Measurements from ENCODE around the gene PEX26.
"Not testable (repeated sequence)": the region's sequence is repeated elsewhere in the genome, so short reads cannot be mapped to it uniquely, and the experiment has no call there.

PEX26 gene

DNA sequence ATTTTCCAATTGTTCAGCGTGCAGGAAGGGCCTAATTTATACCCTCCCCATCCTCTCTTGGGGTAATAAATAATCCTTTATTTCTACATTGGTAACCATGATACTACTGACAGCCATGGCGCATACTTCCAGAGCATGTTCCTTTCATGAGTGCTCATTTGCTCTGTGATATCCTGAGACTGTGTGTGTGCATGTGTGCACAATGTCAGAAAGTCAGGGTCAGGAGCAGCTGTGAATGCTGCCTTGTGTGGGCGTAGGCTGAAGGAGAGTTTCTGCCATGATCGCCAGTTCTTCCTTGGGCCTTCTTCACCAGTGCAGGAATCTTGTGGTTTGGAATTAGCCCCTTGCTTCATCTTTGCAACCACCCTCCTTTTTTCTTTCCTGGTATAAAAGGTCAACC, 43.1 kb downstream of the PEX26 start:
- no peak overlapping the region for H3K4me3 Mint-ChIP-seq
- peaks cover 3% of the 10 kb centered on the region for H3K27me3 Mint-ChIP-seq (ENCODE audit: low read depth)
- H3K27ac Mint-ChIP-seq = no peak overlapping the region
- H3K36me3 Mint-ChIP-seq (ENCODE audit: low read depth) = no peaks in the 10 kb centered on the region
- H3K9me3 Mint-ChIP-seq = no peaks in the 10 kb centered on the region
- H3K4me1 Mint-ChIP-seq = peaks cover under 1% of the 10 kb centered on the region
- TF ChIP-seq CTCF (IDR thresholded peaks at IDR 0.05; ENCODE audit: unreplicated experiment in 3 of 3) = no peak

DNA sequence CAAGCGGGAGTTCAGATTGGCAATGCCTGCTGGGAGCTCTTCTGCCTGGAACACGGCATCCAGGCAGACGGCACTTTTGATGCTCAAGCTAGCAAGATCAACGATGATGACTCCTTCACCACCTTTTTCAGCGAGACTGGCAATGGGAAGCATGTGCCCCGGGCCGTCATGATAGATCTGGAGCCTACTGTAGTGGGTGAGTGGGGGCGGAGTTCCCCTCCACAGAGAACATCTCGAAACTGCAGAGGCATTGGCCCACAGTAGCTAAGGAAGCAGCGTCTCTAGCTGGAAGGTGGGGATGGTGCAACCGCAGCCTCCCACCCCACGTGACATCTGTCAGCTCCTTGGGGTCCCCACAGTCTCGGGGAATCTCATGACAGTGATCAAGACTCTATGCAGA, 43.7 kb downstream of the PEX26 start:
- Mint-ChIP-seq H3K27ac (no peak overlapping the region), H3K9me3 (no peaks in the 10 kb centered on the region), H3K4me3 (no peak overlapping the region), H3K27me3 (ENCODE audit: low read depth) (peaks cover 3% of the 10 kb centered on the region), H3K36me3 (ENCODE audit: low read depth) (peaks cover 3% of the 10 kb centered on the region), H3K4me1 (no peaks in the 10 kb centered on the region)
- no peak for TF ChIP-seq CTCF (IDR thresholded peaks at IDR 0.05; ENCODE audit: unreplicated experiment in 3 of 3)

DNA sequence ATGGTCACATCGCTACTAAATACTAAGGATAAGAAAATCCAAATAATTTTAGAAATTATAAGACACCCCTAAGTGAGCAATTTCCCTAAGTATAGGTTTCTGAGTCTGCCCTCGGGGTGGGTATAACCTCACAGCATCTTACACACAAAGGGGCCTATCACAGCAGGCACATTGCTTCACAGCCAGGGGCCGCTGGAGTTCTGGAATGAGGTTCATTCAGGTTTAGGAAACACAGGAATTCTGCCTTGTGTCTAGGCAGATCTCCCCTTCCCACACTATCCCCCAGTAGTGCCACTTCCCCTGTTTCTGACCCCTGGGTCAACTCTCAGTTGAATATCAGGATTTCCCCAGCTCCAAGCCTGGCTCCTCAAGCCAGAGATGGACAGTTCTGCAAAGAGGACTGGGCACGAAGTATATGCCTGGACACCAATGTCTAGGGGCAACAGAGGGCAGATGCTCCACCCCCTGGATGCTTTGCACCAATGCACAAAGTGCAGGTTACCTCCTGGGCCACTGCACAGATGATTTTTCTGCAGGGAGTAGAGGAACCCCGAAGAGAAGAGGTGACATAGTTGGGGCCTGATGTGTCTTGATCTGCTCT, 44.3 kb downstream of the PEX26 start:
- Mint-ChIP-seq H3K9me3 (no peaks in the 10 kb centered on the region), H3K4me3 (no peak overlapping the region), H3K4me1 (no peaks in the 10 kb centered on the region), H3K27ac (no peak overlapping the region), H3K27me3 (ENCODE audit: low read depth) (peaks cover 3% of the 10 kb centered on the region), H3K36me3 (ENCODE audit: low read depth) (peaks cover 9% of the 10 kb centered on the region)
- TF ChIP-seq CTCF (IDR thresholded peaks at IDR 0.05; ENCODE audit: unreplicated experiment in 3 of 3) = no peak

- H3K9me3 Mint-ChIP-seq; H3K4me1 Mint-ChIP-seq; H3K27ac Mint-ChIP-seq; H3K4me3 Mint-ChIP-seq; H3K27me3 Mint-ChIP-seq (ENCODE audit: low read depth); H3K36me3 Mint-ChIP-seq (ENCODE audit: low read depth): not testable (repeated sequence)
These were observed 45.8 kb downstream of the PEX26 start for GRCh38 chr22:18123476-18124025.

DNA sequence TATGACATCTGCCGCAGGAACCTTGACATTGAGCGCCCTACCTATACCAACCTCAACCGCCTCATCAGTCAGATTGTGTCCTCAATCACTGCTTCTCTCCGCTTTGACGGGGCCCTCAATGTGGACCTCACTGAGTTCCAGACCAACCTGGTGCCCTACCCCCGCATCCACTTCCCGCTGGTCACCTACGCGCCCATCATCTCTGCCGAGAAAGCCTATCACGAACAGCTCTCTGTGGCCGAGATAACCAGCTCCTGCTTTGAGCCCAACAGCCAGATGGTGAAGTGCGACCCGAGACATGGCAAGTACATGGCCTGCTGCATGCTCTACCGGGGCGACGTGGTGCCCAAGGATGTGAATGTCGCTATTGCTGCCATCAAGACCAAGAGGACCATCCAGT, 48.8 kb downstream of the PEX26 start:
- H3K4me3 Mint-ChIP-seq = no peak overlapping the region
- peaks cover 3% of the 10 kb centered on the region for H3K27me3 Mint-ChIP-seq (ENCODE audit: low read depth)
- H3K4me1 Mint-ChIP-seq = peaks cover 4% of the 10 kb centered on the region
- no peak overlapping the region for H3K27ac Mint-ChIP-seq
- H3K9me3 Mint-ChIP-seq = no peaks in the 10 kb centered on the region
- no peak for TF ChIP-seq CTCF (IDR thresholded peaks at IDR 0.05; ENCODE audit: unreplicated experiment in 3 of 3)
- H3K36me3 Mint-ChIP-seq (ENCODE audit: low read depth) = peaks cover 9% of the 10 kb centered on the region

DNA sequence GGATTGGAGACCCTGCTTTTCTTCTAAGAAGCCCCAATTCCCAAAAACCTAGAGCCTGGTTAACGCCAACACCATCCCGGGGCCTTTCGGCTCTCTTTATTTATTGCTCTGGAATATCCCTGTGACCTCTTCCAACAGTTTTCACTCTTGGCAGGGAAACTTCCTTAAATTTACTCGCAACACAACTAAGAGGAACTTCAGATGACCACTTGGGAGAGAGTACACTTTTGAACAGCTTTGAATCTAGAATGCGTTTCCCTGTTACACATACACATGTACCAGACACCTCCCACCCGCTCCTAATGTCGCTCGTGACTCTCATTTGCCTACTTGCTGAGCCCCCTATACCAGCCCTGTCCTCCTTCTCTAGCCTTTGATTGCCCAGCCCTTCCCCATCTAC, 52.2 kb downstream of the PEX26 start:
- Mint-ChIP-seq H3K4me1 (peaks cover 4% of the 10 kb centered on the region), H3K9me3 (no peaks in the 10 kb centered on the region), H3K27me3 (ENCODE audit: low read depth) (no peaks in the 10 kb centered on the region), H3K4me3 (no peak overlapping the region), H3K27ac (no peak overlapping the region), H3K36me3 (ENCODE audit: low read depth) (peaks cover 9% of the 10 kb centered on the region)
- TF ChIP-seq CTCF (IDR thresholded peaks at IDR 0.05; ENCODE audit: unreplicated experiment in 3 of 3) = no peak
